ENCODE results near the gene C2CD5.

GRCh38 chr12:22437031-22437806 is 107.1 kb downstream of the C2CD5 start:
- TF ChIP-seq CEBPB (IDR thresholded peaks at IDR 0.05; ENCODE audit: low read depth) (no peak), CTCF (IDR thresholded peaks at IDR 0.05 in 2 of 3, conservative IDR thresholded peaks at IDR 0.05 in 1 of 3; ENCODE audit: borderline replicate concordance in 1 of 3, insufficient read depth in 1 of 3, low read depth in 2 of 3, low read length in 2 of 3) (no peak), POLR2A (IDR thresholded peaks at IDR 0.05; ENCODE audit: borderline replicate concordance, extremely low read depth, insufficient read depth, insufficient read length) (no peak), JUND (IDR thresholded peaks at IDR 0.05) (no peak), MAX (IDR thresholded peaks at IDR 0.05) (no peak), EGR1 (IDR thresholded peaks at IDR 0.05; ENCODE audit: low read depth) (no peak), YY1 (IDR thresholded peaks at IDR 0.05; ENCODE audit: extremely low read depth, insufficient replicate concordance, low read depth, low read length) (no peak)
